Stimulated activated CD4-positive, alpha-beta T cell treated with anti-CD3 and anti-CD28 coated beads, Interleukin-1b, Interleukin-23, amount 100 ng/mL, for 48 hours (primary cell): Measurements from ENCODE around the gene PTPN4.

ENCODE experiments used
- DNase-seq: peaks from one replicate; pipeline ENCODE4 v3.0.0-alpha.2; 2020

PTPN4 gene

GRCh38 chr2:119732601-119733164 is 27.0 kb upstream of the PTPN4 start:
- no peak for DNase-seq

- no peak for DNase-seq
Measured at GRCh38 chr2:119734047-119734446, 25.7 kb upstream of the PTPN4 start.

GRCh38 chr2:119735565-119735964 is 24.2 kb upstream of the PTPN4 start:
- DNase-seq: no peak

- no peak for DNase-seq
Measured at GRCh38 chr2:119736021-119736420, 23.7 kb upstream of the PTPN4 start.

GRCh38 chr2:119739580-119740255 is 20.0 kb upstream of the PTPN4 start:
- DNase-seq: no peak

- DNase-seq: no peak
Measured at GRCh38 chr2:119741001-119741400, 18.7 kb upstream of the PTPN4 start.

- no peak for DNase-seq
Measured at GRCh38 chr2:119741868-119742267, 17.9 kb upstream of the PTPN4 start.

- peak; percentile 29 for DNase-seq
Measured at GRCh38 chr2:119744335-119744939, 15.3 kb upstream of the PTPN4 start.

GRCh38 chr2:119745566-119745965 is 14.2 kb upstream of the PTPN4 start:
- DNase-seq: no peak

GRCh38 chr2:119746836-119747686 is 12.7 kb upstream of the PTPN4 start:
- DNase-seq: no peak

- DNase-seq: no peak
Measured at GRCh38 chr2:119748135-119748534, 11.6 kb upstream of the PTPN4 start.

- no peak for DNase-seq
Measured at GRCh38 chr2:119749477-119750012, 10.2 kb upstream of the PTPN4 start.

- no peak for DNase-seq
Measured at GRCh38 chr2:119751706-119752105, 8.0 kb upstream of the PTPN4 start.

- DNase-seq: no peak
Measured at GRCh38 chr2:119753041-119753929, 6.4 kb upstream of the PTPN4 start.

GRCh38 chr2:119753930-119754321 is 5.8 kb upstream of the PTPN4 start:
- DNase-seq: no peak

GRCh38 chr2:119755906-119756305 is 3.8 kb upstream of the PTPN4 start:
- DNase-seq: no peak

- peak; percentile 66 for DNase-seq
Measured at GRCh38 chr2:119756837-119757236, 2.9 kb upstream of the PTPN4 start.

- DNase-seq: no peak
Measured at GRCh38 chr2:119758881-119759450, 756 bp upstream of the PTPN4 start.

GRCh38 chr2:119760237-119760955 is 674 bp downstream of the PTPN4 start:
- peak; percentile 37 for DNase-seq

GRCh38 chr2:119760956-119761275 is 1.2 kb downstream of the PTPN4 start:
- DNase-seq: no peak

GRCh38 chr2:119764832-119765231 is 5.1 kb downstream of the PTPN4 start:
- no peak for DNase-seq
